AG09319 (cell line): Measurements from ENCODE around the gene RIMS4.
A peak's percentile ranks its signal among the peaks of the same experiment; 100 is the strongest.

ENCODE experiments used
- DNase-seq: peaks from one replicate; pipeline ENCODE4 v3.0.0-alpha.2; 2010; ENCODE audit warnings: low read depth; ENCODE audit errors: extremely low read depth
- TF ChIP-seq, protein P1 (sequence below): IDR thresholded peaks from 2 replicates; pipeline ENCODE4 v1.5.1; 2011; ENCODE audit warnings: low read depth, mild to moderate bottlenecking, inconsistent platforms, low read length, moderate library complexity

RIMS4 gene

DNA sequence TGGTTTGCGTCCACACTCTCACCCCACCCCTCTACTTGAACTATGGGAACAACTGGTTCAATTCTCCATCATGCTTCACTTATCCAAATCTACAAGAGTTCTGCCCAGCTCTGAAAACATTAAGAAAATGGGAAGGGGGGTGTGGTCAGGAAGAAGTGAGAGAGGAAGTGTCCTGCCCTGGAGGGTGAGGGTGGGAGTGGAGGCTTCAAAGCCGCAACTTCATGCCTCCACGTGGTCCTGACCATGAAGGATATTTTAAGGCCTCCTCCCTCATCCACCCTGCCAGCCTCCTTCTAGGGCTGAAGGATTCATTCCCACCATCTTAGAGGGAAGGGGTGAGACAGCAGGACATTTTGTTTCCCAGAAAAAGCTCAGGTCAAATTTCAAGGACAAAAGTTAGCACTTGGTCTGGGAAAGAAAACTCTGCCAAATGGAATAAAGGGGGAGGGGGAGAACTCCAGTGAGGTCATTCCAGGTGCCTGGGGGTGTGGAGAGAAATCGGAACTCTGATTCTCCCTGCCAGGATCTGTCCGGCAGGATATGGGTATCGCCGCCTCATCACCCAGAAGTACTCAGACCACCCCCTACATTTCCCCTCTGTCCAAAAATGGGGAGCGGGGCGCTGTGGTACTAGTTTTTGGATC, 4.9 kb downstream of the RIMS4 start:
- TF ChIP-seq, protein P1, sequence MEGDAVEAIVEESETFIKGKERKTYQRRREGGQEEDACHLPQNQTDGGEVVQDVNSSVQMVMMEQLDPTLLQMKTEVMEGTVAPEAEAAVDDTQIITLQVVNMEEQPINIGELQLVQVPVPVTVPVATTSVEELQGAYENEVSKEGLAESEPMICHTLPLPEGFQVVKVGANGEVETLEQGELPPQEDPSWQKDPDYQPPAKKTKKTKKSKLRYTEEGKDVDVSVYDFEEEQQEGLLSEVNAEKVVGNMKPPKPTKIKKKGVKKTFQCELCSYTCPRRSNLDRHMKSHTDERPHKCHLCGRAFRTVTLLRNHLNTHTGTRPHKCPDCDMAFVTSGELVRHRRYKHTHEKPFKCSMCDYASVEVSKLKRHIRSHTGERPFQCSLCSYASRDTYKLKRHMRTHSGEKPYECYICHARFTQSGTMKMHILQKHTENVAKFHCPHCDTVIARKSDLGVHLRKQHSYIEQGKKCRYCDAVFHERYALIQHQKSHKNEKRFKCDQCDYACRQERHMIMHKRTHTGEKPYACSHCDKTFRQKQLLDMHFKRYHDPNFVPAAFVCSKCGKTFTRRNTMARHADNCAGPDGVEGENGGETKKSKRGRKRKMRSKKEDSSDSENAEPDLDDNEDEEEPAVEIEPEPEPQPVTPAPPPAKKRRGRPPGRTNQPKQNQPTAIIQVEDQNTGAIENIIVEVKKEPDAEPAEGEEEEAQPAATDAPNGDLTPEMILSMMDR: no peak
- DNase-seq: no peak

DNA sequence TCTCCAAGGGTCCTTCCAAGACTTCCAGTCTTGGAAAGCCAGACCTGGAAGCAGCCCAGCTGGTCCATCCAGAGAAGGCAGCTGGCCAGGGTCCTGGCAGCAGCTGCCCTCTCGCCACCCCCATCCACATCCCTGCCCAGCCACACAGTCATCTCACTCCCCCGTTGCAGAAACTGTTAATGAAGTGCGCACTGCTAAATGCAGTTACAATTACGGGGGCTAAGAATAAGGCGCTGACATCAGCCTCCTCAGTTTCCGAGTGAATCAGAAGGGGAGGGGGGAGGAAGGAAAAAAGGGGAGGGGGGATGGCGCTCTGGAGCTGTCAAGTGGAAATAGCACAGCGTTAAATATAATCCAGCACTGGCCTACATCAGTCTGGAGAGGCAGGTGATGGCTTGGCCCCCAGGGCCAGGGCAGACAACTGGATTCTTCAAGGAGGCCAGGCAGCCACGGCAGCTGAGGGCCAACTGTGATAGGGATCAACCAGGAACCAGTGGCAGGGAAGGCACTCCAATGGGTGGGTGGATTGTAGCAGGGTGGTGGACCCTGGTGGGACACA, 6.9 kb downstream of the RIMS4 start:
- TF ChIP-seq, protein P1: no peak
- no peak for DNase-seq

DNA sequence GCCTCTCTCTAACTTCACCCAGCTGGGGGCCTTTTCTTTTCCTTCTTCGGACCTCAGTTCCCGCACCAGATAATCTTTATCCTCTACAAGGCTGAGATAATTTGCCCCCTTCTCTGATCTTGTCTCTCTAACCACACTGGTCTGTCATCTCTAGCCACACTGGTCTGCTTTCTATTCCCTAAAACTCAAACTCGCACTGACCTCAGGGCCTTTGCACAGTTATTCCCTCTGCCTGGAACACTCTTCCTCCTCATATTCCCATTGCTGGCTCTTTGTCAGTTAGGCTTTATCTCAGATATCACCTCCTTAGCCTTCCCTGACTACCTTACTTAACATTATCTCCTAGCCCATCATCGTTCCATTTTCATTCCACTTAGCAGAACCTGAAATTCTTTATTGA, 7.6 kb downstream of the RIMS4 start:
- DNase-seq: no peak
- TF ChIP-seq, protein P1: no peak

DNA sequence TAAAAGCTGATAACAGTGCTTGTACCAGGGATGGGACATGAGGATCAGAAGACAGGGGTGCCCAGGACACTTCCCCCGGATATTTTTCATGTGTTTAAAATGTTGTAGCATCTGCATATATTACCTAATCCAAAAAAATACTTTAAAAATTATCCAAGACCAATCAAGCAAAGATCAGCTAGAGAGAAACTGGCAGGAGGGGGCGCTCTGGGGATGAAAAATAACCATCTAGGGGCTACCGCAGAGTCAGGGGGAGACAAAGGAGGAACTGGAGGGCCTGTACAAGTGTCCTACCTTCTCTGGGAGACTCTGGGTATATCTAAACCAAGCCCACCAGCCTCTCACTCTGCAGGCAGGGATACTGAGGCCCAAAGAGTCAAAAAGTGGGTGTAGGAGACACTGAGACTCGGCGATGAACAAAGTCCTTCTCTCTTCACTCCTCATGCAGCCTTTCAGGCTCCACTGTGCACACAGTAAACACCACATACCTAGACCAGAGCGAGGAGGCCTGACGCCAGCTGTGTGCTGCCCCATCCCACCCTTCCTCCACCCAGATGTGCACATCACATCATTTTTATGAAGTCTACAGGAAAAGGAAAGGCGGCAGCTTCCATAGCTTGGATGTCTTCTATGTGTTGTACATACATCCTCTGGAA, 9.8 kb downstream of the RIMS4 start:
- TF ChIP-seq, protein P1: peak; percentile 29

DNA sequence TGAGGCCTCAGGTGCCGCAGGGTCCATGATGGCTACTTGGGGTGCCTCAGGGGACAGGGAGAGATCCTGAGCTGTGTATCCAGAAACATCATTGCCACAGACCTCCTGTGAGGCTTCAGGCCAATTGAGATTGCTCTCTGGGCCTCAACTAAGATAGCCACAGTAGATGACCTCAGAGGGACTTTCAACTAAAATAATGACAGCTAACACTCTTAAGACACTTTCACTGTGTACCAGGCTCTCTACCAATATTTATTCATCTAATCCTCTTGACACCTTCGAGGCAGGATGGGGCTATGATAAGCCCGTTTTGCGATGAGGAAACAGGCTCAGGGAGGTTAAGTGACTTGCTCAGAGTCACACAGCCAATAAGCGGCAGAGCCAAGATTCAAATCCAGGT, 10.7 kb downstream of the RIMS4 start:
- no peak for DNase-seq
- TF ChIP-seq, protein P1: no peak

More for the DNA sequence above, 9.8 kb downstream of the RIMS4 start:
- no peak for DNase-seq

DNA sequence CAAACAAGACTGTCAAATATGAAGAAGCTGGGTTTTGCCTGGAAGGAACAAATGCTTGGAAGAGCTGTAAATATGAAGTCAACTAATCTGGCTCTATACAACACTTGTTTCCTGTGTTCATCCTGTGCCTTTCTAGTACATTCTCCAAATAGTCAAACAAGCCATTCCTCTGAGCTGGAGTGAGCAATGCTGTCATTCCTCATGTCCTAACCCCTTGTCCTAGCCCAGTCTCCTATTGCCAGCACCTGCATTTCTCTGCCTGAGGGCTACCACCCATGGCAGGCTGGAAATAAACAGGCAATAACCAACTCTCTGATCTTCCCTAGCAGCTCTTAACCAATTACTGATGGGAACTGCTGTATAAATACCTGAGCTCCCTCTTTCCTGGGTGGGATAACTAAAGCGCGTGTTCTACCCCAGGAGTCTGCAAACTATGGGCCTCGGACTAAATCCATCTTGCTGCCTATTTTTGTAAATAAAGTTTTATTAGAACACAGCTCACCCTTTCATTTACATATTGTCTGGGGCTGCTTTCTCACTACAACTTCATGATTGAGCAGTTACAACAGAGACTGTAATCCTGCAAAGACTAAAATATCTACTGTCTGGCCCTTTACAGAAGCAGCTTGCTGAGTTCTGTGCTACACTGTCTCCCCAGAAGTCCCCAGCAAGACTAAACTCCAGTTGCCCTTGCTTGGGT, 13.4 kb downstream of the RIMS4 start:
- DNase-seq: no peak
- TF ChIP-seq, protein P1: no peak

DNA sequence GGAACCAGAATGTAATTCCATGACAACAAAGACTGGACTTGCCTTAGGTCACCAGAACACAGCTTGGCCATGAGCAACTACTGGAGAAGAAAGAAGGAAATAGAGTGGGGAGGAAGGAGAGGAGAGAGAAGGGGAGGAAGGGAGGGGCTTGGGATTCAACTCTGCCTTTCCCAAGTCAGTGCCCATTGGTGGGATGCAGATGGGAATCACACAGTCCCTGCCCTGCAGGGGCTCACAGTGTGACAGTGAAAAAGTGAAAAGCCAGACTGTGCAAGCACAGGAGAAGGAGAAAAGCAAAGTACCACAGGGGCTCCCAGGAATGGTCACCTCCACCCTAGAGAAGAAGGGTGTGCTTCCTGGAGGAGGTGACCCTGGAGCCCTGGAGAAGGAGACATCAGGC, 14.0 kb downstream of the RIMS4 start:
- TF ChIP-seq, protein P1: no peak
- DNase-seq: no peak
